Activated effector memory CD4-positive, alpha-beta T cell treated with Interleukin-2 at 50 U/mL for 16 hours (primary cell): ENCODE measurements around the gene HCRT.
"Not testable (repeated sequence)": the region's sequence is repeated elsewhere in the genome, so short reads cannot be mapped to it uniquely, and the experiment has no call there.

Source experiments
- DNase-seq: peaks from one replicate; pipeline ENCODE4 v3.0.0-alpha.2; 2020

The HCRT gene

GRCh38 chr17:42179335-42179734, 5.9 kb downstream of the HCRT start:
- DNase-seq, result no peak

GRCh38 chr17:42178817-42179216, 6.4 kb downstream of the HCRT start:
- no peak for DNase-seq

GRCh38 chr17:42177684-42178083, 7.6 kb downstream of the HCRT start:
- DNase-seq, result no peak

GRCh38 chr17:42174126-42174783, 11.0 kb downstream of the HCRT start:
- DNase-seq, result no peak

- no peak for DNase-seq
Observed at GRCh38 chr17:42171831-42172230, 13.4 kb downstream of the HCRT start.

- no peak for DNase-seq
Observed at GRCh38 chr17:42169351-42169750, 15.9 kb downstream of the HCRT start.

- no peak for DNase-seq
Observed at GRCh38 chr17:42167807-42168206, 17.4 kb downstream of the HCRT start.

GRCh38 chr17:42166196-42166763, 19.0 kb downstream of the HCRT start:
- DNase-seq, result no peak

GRCh38 chr17:42165751-42166150, 19.5 kb downstream of the HCRT start:
- DNase-seq, result no peak

GRCh38 chr17:42163696-42164407, 21.4 kb downstream of the HCRT start:
- no peak for DNase-seq

GRCh38 chr17:42163113-42163512, 22.1 kb downstream of the HCRT start:
- DNase-seq, result no peak

GRCh38 chr17:42160531-42160910, 24.7 kb downstream of the HCRT start:
- DNase-seq, result no peak

- DNase-seq, result no peak
Observed at GRCh38 chr17:42159796-42160530, 25.3 kb downstream of the HCRT start.

GRCh38 chr17:42155614-42156045, 29.6 kb downstream of the HCRT start:
- no peak for DNase-seq

- no peak for DNase-seq
Observed at GRCh38 chr17:42153919-42154742, 31.1 kb downstream of the HCRT start.

- no peak for DNase-seq
Observed at GRCh38 chr17:42146911-42147607, 38.2 kb downstream of the HCRT start.

GRCh38 chr17:42143138-42143537, 42.1 kb downstream of the HCRT start:
- not testable (repeated sequence) for DNase-seq

GRCh38 chr17:42142371-42142896, 42.8 kb downstream of the HCRT start:
- DNase-seq, result no peak

- no peak for DNase-seq
Observed at GRCh38 chr17:42141382-42141781, 43.9 kb downstream of the HCRT start.

- DNase-seq, result not testable (repeated sequence)
Observed at GRCh38 chr17:42140690-42141089, 44.6 kb downstream of the HCRT start.

- DNase-seq, result no peak
Observed at GRCh38 chr17:42138749-42139492, 46.3 kb downstream of the HCRT start.
